Measurements from ENCODE around the gene INPP5J.
"Not testable (repeated sequence)": the region's sequence is repeated elsewhere in the genome, so short reads cannot be mapped to it uniquely, and the experiment has no call there.

Gene INPP5J, protein sequence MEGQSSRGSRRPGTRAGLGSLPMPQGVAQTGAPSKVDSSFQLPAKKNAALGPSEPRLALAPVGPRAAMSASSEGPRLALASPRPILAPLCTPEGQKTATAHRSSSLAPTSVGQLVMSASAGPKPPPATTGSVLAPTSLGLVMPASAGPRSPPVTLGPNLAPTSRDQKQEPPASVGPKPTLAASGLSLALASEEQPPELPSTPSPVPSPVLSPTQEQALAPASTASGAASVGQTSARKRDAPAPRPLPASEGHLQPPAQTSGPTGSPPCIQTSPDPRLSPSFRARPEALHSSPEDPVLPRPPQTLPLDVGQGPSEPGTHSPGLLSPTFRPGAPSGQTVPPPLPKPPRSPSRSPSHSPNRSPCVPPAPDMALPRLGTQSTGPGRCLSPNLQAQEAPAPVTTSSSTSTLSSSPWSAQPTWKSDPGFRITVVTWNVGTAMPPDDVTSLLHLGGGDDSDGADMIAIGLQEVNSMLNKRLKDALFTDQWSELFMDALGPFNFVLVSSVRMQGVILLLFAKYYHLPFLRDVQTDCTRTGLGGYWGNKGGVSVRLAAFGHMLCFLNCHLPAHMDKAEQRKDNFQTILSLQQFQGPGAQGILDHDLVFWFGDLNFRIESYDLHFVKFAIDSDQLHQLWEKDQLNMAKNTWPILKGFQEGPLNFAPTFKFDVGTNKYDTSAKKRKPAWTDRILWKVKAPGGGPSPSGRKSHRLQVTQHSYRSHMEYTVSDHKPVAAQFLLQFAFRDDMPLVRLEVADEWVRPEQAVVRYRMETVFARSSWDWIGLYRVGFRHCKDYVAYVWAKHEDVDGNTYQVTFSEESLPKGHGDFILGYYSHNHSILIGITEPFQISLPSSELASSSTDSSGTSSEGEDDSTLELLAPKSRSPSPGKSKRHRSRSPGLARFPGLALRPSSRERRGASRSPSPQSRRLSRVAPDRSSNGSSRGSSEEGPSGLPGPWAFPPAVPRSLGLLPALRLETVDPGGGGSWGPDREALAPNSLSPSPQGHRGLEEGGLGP

DNA sequence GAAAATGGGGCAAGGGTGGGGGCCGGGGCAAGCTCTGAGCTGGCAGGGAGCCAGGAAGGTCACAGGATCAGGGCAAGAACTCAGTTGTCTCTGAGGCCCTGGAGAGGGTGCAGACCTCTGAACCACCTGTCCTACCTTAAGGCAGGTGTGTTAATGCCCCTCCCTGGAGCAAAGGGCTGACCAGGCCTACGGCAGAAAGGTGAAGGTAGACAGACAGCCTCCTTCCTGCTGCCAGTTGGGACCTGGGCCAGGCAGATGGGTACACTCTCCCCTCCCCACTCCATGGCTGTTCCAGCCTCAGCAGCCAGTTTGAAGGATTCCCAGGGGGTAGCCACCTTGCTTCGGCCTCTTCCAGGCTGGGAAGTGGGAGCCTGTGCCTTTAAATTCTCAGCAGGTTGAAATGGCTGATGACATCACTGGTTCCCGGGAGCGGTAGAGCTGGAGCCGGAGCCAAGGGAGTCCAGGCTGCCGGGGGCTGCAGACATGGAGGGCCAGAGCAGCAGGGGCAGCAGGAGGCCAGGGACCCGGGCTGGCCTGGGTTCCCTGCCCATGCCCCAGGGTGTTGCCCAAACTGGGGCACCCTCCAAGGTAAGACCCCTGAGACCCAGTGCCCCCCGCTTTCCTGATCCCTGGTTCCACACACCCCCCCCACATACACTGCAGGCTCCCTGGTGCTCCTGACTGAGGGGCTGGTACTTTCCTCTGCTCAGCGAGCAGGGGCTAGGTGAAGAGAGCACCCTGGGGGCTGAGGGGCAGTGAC, at the start of gene INPP5J:
Gene INPP5J (plus strand): TSS at position 435 of the 760 bp plus-strand sequence. CDS start 49 bp downstream, at position 484.
- no peak for DNase-seq (ENCODE audit: low read depth in 2 of 2, low spot score in 1 of 2)

DNA sequence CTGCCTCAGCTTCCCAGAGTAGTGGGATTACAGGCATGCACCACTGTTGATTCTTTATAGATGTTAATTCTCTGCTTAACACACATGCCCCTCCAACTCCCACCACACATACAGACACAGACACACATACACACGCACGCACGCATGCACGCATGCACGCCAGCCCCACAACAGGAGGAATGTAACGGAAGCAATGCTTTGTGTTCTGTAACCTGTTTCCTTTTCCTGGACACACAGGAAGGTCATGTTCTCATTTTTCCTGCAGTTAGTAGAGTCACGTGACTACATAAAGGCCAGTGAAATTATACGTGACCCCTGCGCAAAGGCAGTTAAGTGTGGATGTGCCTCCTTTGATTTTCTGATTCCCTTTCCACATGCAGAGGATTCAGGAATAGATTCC, 49.6 kb upstream of the INPP5J start:
- not testable (repeated sequence) for DNase-seq (ENCODE audit: low read depth in 2 of 2, low spot score in 1 of 2)

DNA sequence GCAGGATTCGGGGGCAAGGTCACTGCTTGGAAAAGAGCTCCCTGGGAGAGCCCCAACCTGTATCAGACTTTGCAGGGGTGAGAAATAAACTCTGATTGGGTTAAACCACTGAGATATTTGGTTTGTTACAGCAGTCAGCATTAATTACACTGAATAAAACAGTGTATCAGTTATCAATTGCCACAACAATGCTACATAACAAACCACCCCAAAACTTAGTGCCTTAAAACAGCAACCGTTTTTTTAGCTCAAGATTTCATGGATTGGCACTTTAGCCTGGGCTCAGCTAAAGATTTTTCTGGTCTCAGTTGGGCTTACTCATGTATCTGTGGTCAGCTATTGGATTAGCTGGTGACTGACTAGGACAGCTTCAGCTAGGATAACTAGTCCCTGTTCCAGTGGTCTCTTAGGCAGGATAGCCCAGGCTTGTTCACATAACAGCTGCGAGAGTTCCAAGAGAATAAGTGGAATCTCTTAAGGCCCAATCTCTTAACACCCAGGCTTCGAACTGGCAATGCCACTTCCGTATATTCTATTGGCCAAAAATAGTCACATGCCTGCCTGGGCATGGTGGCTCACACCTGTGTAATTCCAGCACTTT, 49.1 kb upstream of the INPP5J start:
- DNase-seq (ENCODE audit: low read depth in 2 of 2, low spot score in 1 of 2) = not testable (repeated sequence)

DNA sequence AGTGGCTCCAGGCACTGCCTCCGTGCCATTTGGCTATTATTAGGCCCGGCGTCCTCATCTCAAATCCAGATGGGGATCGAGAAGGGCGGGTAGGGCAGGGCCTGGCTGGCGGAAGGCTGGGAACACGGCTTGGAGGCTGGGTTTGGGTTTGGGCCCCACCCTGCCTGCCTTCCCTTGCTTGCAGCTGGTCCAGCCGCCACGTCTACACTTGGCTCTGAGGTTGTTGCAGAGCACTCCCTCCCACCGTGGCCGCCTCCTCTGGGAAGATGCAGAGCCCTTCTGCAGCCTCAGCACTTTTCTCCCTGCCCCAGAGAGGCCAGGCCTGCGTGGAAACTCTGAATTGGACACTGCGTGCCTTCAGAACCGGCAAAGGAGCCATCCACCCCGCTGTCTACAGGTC, 46.8 kb upstream of the INPP5J start:
- DNase-seq (ENCODE audit: low read depth in 2 of 2, low spot score in 1 of 2) = no peak

DNA sequence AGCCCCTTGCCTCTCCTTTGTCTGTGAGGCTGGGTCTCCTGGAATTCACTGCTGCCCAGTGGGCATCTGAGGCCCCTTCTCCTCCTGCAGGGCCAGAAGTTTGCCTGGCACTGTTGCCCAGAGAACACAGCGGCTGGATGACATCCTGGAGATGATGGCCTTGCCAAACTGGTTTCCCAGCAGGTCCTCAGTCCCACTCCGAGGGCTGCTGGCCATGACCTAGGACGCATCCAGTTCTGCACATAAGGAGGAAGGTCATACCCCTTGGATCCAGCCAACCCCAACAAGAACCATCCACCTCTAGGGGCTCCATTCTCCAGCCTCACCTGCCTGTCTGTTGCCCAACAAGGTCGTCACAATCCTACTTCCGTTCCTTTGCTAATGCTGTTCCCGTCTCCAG, 45.1 kb upstream of the INPP5J start:
- no peak for DNase-seq (ENCODE audit: low read depth in 2 of 2, low spot score in 1 of 2)

DNA sequence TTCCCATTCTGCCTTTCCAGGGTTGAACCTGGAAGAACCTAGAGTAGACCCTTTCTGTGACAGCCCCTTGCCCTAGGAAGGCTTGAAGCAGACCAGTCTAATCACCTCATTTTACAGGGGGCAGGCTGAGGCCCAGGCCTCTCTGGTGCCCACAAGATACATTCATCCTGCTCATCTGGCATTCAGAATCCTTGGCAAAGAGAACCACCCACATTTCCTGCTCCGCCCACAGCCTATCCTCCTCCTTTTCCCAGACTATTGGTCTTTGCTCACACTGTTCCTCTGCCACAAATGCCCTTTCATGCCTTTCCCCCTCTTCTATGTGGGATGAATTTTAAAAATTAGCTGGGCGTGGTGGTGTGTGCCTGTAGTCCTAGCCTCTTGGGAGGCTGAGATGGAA, 44.4 kb upstream of the INPP5J start:
- DNase-seq (ENCODE audit: low read depth in 2 of 2, low spot score in 1 of 2) = not testable (repeated sequence)

DNA sequence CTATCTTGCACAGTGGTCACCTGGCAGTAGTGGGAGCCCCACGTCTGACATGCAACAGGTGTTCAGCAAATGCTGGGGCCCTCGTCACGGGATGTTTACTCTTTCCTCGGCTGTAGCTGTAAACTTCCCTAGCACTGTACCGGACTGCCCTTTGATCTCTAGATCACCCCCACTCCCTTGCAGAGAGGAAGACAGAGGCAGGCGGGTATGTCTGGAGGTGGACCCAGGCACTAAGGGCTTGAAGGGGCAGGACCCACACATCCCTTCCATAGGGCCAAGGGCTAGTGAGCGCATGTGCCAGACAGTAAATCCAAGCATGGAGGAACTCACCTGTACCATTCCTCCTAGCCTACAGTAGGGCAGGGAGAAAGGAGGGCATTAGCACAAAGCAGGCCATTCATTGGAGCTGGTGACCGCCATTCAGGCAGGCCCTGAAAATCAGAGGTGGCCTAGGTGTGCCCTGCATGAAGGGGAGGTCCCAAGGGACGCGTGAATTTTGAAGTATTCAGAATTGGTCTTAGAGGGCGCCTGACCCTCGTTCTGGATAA, 43.6 kb upstream of the INPP5J start:
- DNase-seq (ENCODE audit: low read depth in 2 of 2, low spot score in 1 of 2) = no peak

DNA sequence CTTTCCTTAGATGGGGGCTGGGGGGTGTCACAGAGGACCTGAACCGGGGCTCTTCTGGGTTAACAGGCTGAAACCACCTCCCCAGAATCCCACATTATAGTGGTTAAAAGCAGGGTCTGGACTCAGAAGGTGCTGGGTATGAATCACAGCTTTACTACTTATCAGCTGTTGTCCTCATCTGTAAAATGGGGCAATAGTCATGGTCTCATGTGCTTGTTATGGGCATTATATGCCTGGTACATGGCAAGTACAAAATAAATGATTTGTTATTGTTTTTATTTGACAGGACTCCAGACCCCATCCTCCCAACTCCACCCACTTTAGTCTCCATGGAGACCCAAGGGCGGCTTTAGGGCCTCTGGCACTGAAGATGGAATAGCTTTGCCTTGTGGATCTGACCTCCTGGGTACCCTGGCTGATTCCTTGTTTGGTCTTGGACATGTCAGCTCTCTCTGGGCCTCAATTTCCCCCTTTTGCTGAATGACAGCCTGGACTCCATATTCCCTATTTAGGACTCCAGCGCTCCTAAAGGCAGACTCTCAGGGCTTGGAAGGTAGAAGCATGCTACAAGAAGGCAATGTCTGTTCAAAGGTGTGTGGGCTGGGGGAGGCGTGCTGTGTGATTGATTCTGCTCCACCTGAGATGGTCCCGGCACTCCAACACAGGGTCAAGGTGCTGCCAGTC, 42.5 kb upstream of the INPP5J start:
- no peak for DNase-seq (ENCODE audit: low read depth in 2 of 2, low spot score in 1 of 2)

DNA sequence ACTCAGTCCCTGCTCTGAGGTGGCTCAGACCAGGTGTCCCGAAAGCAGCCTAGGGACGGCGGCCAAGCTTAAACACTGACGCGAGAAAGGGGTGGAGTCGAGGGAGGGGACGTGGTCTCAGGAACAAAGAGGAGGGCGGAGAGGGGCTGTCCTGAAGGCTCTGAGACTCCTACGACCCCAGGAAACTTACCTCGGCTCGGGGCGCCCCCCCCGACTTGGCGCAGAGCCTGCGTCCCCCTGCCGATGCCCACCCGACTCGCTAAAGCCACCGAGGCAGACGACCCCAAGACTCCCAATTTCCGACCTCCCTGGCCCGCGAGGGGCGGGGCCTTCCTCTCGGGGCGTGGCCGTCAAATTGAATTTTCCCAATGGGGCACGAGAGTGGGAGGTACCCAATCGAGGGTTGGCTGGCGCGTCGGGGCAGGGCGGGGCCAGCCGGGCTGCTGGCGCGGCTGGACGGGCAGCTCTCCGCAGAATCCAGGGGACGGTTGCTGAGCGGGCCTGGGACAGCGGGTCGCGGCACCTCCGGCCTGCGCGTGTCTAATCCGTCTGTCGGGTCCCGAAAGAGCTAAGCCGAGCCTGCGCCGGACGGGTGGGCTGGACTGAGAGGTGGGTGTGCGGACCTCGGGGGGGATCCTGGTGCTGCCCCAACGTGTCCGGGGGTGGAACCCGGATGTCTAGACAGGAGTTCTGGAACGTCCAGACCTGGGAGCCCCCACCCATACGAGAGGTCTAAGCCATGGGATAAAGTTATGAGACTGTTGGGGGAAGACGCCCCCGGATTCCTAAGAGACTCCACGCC, 41.7 kb upstream of the INPP5J start, which contains the start of gene SMTN:
Gene SMTN (plus strand): TSS at position 471 of the 802 bp plus-strand sequence. CDS start 1,941 bp downstream, outside the sequence.
- peak; percentile 75 to 77 for DNase-seq (ENCODE audit: low read depth in 2 of 2, low spot score in 1 of 2)

DNA sequence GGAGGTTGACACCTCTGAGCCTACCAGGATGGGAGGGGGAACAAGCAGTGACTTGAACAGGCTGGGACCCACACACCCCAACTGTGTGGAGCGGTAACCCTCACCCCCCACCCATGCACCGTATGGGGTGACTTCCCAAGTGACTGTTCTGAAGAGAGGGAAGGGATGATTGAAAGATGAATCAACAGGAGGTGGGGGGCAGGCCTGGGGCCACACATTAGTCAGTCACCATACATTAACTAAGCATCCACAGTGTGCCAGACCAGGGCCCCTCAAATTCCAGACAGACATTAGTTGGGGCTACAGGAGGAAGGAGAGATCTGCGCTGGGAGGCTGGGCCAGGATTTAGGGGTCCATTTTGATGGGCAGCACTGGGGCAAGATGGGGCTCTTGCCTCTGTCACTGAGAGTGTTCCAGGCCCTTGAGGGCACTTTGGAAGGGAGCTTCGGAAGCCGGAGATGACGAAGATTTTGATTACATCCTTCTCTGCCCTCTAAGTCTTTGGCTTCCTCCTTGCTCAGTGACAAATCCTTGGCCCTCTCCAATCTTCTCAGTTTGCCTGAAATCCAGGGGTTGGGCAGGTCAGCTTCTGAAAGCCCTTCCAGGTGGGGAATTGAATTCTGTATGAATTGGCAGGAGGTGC, 40.7 kb upstream of the INPP5J start:
- DNase-seq (ENCODE audit: low read depth in 2 of 2, low spot score in 1 of 2) = no peak

DNA sequence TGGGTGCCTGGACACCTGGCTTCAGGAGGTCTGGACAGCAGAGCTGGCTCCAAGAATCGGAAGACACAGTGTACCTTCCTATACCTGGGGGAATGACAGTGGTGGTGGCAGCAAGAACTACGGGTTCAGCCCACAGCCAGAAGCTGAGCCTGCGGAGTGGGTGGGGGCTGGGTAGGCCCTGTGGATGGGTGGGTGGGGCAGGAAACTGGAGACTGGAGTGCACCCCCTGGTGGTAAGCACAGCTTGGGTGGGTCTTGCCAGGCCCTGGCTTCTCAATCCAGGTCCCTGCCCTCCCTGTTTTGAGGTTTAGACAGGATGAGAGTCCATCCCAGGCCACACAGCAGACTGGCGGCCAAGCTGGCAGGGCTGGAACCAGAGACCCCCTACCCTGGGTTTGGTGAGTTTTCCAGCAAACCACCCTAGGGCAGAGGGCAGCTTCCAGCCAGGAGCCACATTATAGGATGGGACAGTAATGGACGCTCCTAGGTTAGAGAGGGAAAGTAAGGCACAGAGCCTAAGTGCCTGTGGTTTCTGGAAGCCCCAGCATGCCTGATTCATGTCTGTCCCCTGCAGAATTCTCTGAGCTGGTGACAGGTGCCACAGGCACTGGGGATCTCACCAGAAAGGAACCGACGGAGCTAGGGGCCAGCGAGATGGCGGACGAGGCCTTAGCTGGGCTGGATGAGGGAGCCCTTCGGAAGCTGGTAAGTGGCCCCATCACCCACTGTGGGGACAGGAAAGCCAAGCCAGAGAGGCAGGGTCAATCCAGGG, 40.0 kb upstream of the INPP5J start:
- DNase-seq (ENCODE audit: low read depth in 2 of 2, low spot score in 1 of 2) = peak; percentile 32 to 34

DNA sequence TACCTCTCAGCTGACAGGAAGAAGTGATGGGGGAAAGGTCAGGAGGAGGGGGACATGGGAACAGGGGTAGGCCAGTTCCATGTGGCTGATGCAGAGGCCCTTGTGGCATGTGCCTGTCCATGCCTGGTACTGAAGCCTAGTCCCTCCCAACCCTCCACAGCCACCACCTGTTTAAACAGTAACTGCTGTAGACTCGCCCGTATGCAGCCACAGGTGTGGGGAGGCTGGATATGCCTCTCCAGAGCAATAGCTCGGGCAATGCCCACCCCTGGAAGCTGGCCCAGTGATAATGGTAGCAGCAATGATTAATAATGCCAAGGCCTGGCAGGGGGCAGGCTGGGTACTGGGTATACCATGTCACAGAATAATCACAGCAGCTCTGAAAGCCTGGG, 39.4 kb upstream of the INPP5J start:
- DNase-seq (ENCODE audit: low read depth in 2 of 2, low spot score in 1 of 2) = no peak

DNA sequence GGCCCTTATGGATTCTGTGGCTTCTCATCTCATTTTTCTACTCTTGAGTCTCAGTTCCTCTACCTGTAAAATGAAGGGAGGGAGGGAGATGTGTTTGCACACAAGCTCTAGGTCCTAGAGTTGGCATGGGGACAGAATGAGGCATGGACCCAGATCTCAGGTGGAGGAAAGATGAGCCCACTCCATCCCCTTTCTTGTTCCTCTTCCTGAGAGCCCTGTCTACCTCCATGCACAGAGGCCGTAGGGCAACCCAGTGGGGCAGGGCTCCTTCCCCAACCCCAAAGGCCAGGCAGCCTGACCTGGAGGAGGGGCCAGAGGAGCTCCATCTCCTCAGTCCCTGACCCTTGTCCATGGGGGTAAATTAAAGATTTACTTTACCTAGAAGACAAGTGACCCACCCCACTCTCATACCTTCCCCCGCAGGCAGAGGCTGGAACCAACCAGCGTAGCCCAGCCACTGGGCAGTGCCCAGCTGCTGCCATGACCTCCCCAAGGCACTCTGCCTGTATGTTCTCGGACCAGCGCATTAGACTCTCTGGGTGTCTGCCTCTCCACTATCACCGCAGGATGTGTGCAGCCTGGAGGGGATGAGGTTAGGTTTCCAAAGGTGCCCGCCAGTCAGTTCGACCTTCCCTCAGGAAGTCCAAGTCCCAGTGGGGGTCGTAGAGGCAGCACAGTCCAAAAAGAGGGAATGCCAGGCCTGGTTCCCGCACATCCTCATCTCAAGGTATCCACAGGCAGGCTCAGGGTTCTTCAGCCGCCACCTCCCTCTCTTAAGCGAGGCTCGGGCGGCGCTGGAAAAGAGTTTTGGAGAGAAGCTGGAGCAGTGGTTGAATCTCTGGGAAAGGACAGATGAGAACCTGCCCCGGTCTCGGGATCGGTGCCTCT, 38.6 kb upstream of the INPP5J start:
- DNase-seq (ENCODE audit: low read depth in 2 of 2, low spot score in 1 of 2) = no peak

DNA sequence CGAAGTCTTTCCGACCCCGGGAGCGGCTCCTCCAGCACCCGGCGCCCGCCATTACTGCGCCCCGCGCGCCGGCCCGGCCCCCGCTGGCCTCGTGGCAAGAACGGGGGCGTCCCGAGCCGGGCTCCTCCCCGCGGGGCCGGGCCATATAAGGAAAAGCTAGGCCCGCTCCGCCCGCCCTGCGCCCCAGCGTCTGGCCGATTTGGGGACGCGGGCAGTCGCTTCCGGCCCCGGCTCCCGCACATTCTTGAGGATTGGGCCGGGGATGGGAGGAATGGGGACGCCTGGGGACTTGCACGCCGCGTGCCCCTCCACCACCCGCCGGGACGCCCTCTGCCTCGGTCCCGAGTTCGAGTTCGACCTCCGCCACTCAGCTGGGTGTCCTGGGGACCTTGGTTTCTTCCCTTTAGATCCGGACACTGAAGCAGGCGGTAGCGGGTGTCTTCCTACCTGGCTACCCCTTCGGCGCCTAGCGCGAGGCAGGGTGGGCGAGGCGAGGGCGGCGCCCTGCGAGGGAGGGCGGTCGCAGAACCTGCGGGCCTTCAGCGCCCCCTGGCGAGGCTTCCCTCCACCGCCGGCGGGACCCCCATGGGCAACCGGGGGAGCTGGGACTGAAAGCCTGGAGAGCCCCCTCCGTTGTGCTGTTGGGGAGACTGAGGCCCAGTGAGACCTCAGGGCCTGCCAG, 37.8 kb upstream of the INPP5J start:
- peak; percentile 74 for DNase-seq (ENCODE audit: low read depth in 2 of 2, low spot score in 1 of 2)

DNA sequence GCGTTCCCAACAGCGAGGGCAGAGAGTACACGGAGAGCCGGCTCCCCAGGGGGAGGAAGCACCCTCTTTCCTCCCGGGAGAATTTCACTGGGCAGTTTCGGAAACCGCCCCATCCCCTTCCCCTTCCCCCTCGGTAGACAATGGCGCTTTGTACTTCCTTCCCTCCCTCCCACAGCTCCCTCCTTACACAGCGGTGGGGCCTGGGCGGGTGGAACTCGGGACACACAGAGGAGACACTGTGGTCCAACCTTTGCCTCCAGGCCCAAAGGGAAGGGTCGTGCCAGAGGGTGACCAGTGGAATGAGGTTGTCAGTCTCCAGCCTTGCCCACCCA, 37.3 kb upstream of the INPP5J start:
- DNase-seq (ENCODE audit: low read depth in 2 of 2, low spot score in 1 of 2) = no peak

DNA sequence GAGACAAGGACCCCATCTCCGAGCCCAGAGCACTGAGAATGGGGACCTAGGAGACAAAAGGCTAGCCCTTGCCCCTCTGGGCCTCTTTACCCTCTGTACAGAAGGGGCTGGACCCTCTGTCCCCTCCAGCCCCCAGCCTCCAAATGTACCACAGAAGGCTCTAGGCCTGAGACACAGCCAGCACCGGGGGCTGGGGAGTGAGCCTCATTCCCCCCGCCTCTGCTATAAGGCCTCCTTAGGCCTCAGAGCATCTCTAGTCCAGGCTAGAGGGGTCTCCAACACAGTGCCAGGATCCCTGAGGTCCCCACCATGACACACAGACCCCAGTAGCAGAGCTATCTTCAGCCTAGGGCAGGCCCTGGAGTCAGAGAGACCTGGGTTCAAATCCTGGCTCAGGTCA, 36.8 kb upstream of the INPP5J start:
- no peak for DNase-seq (ENCODE audit: low read depth in 2 of 2, low spot score in 1 of 2)

All from stimulated activated CD8-positive, alpha-beta memory T cell treated with anti-CD3 and anti-CD28 coated beads, Interleukin-4, amount 100 ng/mL, for 4 hours (primary cell).